ENCODE results near the gene OR7C2.

Gene OR7C2

DNA sequence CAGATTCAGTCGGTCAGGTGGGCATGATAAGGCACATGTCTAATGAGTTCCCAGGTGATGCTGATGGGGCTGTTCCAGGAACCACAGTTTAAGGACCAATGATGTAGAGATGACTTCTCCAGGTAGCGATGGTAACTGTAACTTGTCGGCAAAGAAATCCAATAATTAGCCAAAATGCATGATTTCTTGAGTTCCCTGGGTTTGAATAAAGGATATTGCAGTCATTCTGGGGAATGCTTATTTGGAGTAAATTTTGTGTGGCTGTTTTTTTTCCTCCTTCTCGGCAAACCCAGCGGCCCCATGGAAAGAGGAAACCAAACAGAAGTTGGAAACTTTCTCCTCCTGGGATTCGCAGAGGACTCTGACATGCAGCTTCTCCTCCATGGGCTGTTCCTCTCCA lies at the start of gene OR7C2:
Gene OR7C2, plus strand, starts transcription at position 301 of the 400 bp plus-strand sequence. Its CDS starts 0 bp downstream, at position 301.
- in situ Hi-C loops (cut with HindIII; ENCODE audit: low sequenced_read_pairs), result no loop called here
- no peak within 1 kb of the TSS for H3K4me3 ChIP-seq (ENCODE audit: low read depth, low read length)
- DNase-seq (ENCODE audit: low read depth, low spot score), result no peak
- TF ChIP-seq, protein P1, sequence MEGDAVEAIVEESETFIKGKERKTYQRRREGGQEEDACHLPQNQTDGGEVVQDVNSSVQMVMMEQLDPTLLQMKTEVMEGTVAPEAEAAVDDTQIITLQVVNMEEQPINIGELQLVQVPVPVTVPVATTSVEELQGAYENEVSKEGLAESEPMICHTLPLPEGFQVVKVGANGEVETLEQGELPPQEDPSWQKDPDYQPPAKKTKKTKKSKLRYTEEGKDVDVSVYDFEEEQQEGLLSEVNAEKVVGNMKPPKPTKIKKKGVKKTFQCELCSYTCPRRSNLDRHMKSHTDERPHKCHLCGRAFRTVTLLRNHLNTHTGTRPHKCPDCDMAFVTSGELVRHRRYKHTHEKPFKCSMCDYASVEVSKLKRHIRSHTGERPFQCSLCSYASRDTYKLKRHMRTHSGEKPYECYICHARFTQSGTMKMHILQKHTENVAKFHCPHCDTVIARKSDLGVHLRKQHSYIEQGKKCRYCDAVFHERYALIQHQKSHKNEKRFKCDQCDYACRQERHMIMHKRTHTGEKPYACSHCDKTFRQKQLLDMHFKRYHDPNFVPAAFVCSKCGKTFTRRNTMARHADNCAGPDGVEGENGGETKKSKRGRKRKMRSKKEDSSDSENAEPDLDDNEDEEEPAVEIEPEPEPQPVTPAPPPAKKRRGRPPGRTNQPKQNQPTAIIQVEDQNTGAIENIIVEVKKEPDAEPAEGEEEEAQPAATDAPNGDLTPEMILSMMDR (IDR thresholded peaks at IDR 0.05; ENCODE audit: low read depth, low read length), result no peak

DNA sequence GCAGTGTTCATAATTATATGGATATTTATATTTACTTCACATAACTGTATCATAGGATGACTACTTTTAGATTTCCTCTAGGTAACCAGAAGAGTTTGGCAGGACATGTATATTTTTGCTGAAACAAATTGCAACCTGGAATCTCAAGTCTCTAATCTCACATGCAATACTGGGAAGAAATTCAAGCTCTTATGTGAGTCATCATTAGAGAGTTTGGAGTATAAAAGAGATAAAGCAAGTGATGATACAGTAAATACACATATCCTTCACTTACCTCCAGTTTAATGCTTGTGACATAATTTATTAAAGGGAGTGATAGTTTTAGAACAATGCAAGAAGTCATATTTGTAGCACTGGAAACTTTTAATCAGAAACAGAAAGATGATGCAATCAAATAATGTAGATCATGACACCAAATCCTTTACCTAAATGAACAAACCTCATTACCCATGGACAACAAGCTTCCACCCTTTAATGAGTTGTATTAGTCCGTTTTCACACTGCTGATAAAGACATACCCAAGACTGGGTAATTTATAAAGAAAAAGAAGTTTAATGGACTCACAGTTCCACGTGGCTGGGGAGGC lies 39.5 kb upstream of the OR7C2 start:
- in situ Hi-C loops (cut with HindIII; ENCODE audit: low sequenced_read_pairs), result no loop called here
- no peak for DNase-seq (ENCODE audit: low read depth, low spot score)
- no peak overlapping the region for H3K4me3 ChIP-seq (ENCODE audit: low read depth, low read length)
- TF ChIP-seq, protein P1 (IDR thresholded peaks at IDR 0.05; ENCODE audit: low read depth, low read length), result no peak

DNA sequence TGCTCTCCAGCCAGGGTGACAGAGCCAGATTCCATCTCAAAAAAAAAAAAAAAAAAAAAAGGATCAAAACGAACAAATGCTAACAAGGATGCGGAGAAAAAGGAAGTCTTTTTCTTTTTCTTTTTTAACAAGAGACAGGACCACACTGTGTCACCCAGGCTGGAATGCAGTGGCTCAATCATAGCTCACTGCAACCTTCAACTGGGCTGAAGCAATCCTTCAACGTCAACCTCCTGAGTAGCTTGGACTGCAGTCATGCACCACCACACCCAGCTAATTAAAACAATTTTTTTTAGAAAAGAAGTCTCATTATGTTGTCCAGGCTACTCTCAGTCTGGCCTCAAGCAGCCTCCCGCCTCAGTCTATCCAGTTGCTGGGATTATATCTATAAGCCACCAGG lies 34.6 kb upstream of the OR7C2 start:
- TF ChIP-seq, protein P1 (IDR thresholded peaks at IDR 0.05; ENCODE audit: low read depth, low read length), result no peak
- no peak overlapping the region for H3K4me3 ChIP-seq (ENCODE audit: low read depth, low read length)
- in situ Hi-C loops (cut with HindIII; ENCODE audit: low sequenced_read_pairs), result no loop called here
- DNase-seq (ENCODE audit: low read depth, low spot score), result no peak

DNA sequence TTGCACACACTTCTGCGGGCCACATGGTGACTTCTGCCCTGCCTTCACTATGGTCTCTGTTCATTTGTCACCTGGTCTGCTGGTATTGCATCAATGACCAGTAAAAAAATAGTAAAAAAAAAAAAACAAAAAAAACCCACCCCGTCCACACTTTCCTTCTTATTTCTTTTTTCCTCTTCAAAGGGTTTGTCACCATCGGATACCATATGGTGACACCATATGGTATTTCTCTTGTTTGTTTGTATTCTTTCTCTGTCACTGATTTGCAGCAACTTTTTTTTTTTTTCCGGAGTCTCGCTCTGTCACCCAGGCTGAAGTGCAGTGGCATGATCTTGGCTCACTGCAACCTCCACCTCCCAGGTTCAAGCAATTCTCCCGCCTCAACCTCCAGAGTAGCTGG lies 26.2 kb upstream of the OR7C2 start:
- DNase-seq (ENCODE audit: low read depth, low spot score), result no peak
- H3K4me3 ChIP-seq (ENCODE audit: low read depth, low read length), result no peak overlapping the region
- TF ChIP-seq, protein P1 (IDR thresholded peaks at IDR 0.05; ENCODE audit: low read depth, low read length), result no peak
- in situ Hi-C loops (cut with HindIII; ENCODE audit: low sequenced_read_pairs), result no loop called here

DNA sequence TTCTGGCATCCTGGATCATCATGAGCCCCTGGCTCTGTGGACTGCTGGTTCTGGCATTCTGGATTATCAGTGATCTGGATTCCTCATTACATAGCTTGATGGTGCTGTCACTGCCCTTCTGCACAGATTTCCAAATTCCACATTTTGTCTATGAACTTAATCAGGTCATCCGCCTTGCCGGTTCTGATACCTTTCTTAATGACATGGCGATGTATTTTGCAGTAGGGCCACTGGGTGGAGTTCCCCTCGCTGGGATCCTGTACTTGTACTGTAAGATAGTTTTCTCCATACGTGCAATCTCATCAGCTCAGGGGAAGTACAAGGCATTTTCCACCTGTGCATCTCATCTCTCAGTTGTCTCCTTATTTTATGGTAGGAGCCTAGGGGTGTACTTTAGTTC lies 24.4 kb upstream of the OR7C2 start:
- in situ Hi-C loops (cut with HindIII; ENCODE audit: low sequenced_read_pairs), result no loop called here
- TF ChIP-seq, protein P1 (IDR thresholded peaks at IDR 0.05; ENCODE audit: low read depth, low read length), result no peak
- no peak for DNase-seq (ENCODE audit: low read depth, low spot score)
- no peak overlapping the region for H3K4me3 ChIP-seq (ENCODE audit: low read depth, low read length)

DNA sequence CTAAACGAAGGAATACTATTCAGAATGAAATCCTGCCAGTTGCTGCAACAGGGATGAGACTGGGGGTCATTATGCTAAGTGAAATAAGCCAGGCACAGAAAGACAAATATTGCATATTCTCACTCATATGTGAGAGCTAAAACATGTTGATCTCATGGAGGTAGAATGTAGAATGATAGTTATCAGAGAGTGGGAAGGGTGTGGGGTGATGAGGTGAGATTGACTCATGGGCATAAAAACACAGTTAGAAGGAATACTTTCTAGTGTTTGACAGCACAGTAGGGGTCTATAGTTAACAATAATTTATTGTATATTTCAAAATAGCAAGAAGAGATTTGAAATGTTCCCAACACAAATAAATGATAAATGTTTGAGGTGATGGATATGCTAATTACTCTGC lies 7.8 kb upstream of the OR7C2 start:
- TF ChIP-seq, protein P1 (IDR thresholded peaks at IDR 0.05; ENCODE audit: low read depth, low read length), result no peak
- no peak for DNase-seq (ENCODE audit: low read depth, low spot score)
- no peak overlapping the region for H3K4me3 ChIP-seq (ENCODE audit: low read depth, low read length)
- in situ Hi-C loops (cut with HindIII; ENCODE audit: low sequenced_read_pairs), result no loop called here

Data from astrocyte of the spinal cord (primary cell).